Activated CD4-positive, alpha-beta T cell treated with anti-CD3 and anti-CD28 coated beads for 4 hours (primary cell): ENCODE results near the gene CSGALNACT2.
"Not testable (repeated sequence)": the region's sequence is repeated elsewhere in the genome, so short reads cannot be mapped to it uniquely, and the experiment has no call there.

Source experiments
- DNase-seq, 2 donors: peaks; one replicate each; pipeline ENCODE4 v3.0.0-alpha.2; 2020

CSGALNACT2 gene

DNA sequence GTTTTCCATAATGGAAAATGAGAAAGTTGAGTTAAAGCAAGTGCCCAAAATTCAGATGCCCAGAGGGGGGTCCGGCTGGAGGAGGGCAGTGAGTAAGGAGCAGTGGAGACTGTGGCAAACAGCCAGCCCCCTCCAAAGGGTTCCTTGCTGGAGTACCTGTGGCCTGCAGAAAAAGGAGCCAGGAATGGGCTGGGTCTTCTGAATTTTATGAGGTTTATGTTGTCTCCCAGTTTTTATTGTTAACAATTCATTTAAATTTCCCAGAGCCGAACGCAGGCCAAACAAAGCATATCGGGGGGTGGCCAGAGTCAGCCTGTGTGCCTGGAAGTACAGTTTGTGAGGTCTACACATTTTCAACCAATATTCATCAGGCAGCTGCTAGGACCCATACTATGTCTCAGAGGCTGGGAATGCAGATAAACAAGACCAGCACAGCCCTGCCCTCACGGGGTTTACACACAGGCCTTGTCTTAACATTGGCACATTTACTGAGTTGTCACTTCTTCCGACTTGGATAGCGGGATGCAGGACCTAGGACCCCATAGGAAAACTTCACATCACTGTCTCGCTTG is 12.9 kb upstream of the CSGALNACT2 start:
- DNase-seq = no peak

DNA sequence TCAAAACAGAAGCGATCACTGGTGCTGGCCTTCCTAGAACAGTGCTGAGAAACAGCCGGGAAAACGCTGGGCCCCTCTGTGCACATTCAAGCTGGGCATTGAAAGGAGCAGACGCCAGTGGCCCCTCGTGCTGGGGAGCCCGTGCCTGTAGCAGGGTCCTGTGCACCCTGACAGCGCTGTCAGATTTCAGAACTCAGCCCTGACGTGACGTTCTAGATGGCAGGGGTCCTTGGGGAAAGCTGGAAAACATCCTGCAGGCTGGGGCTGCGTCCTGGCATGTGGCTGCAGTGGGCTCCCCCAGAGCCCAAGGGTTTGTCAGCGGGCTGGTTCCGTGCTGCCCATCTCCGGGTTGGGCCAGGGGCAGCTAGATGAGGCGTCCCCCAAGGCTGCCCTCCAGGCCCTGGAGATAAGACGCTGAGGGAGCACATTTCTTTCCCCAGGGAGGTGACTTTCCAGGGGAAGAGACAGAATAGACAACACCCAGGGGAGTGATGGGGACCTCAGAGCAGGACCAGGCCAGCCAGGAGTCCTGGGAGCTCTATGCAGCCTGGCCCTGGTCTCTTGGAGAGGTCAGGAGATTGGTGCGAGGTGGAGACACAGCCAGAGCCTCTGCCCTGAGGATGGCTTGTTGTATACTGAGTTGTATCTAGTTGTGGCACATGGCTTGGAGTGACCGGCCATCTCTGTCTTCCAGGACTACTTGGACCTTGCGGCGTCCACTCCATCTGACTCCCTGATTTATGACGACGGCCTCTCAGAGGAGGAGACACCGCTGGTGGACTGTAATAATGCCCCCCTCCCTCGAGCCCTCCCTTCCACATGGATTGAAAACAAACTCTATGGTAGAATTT is 12.1 kb upstream of the CSGALNACT2 start:
- no peak for DNase-seq

DNA sequence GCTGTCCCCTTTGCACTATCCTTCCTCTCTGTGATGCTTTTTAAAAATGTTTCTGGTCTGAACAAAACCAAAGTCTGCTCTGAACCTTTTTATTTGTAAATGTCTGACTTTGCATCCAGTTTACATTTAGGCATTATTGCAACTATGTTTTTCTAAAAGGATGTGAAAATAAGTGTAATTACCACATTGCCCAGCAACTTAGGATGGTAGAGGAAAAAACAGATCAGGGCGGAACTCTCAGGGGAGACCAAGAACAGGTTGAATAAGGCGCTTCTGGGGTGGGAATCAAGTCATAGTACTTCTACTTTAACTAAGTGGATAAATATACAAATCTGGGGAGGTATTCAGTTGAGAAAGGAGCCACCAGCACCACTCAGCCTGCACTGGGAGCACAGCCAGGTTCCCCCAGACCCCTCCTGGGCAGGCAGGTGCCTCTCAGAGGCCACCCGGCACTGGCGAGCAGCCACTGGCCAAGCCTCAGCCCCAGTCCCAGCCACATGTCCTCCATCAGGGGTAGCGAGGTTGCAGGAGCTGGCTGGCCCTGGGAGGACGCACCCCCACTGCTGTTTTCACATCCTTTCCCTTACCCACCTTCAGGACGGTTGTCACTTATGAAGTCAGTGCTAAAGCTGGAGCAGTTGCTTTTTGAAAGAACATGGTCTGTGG is 11.4 kb upstream of the CSGALNACT2 start:
- no peak for DNase-seq

DNA sequence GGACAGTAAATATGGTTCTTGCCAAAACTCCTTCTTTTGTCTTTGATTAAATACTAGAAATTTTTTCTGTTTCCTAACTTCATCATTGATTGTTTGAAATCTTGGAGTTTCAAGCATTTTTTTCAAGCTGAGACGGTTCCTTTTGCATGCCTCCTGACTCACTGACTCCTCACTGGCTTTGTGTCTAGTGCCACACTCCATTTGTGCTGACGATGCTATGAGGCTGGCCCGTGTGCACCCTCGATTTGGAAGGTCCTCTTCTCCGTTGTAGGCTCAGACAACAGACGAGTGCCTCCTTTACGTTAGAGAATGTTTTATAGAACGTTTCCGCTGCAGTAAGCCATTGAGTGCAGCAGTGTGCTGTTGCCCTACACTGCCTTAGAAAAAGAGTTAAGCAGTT is 10.8 kb upstream of the CSGALNACT2 start:
- DNase-seq = no peak

DNA sequence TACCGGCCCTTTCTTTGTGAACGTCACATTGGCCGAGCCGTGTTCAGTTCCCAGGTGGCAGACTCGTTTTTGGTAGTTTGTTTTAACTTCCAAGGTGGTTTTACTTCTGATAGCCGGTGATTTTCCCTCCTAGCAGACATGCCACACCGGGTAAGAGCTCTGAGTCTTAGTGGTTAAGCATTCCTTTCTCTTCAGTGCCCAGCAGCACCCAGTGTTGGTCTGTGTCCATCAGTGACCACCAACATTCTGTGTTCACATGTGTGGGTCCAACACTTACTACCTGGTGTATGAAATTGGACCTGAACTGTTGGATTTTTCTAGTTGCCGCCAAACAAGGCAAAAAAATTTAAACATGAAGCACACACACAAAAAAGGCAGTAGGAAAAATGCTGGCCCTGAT is 9.9 kb upstream of the CSGALNACT2 start:
- DNase-seq = no peak

DNA sequence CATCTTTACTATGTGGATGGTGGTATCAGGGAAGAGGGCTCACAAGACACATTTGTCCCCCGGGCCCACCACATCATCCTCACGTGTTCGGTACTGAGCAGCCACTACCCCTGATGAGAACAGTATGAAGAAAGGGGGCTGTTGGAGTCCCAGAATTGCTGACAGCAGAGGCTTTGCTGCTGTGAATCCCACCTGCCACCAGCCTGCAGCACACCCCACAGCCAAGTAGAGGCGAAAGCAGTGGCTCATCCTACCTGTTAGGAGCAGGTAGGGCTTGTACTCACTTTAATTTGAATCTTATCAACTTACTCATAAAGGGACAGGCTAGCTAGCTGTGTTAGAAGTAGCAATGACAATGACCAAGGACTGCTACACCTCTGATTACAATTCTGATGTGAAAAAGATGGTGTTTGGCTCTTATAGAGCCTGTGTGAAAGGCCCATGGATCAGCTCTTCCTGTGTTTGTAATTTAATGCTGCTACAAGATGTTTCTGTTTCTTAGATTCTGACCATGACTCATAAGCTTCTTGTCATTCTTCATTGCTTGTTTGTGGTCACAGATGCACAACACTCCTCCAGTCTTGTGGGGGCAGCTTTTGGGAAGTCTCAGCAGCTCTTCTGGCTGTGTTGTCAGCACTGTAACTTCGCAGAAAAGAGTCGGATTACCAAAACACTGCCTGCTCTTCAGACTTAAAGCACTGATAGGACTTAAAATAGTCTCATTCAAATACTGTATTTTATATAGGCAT is 9.1 kb upstream of the CSGALNACT2 start:
- no peak for DNase-seq

DNA sequence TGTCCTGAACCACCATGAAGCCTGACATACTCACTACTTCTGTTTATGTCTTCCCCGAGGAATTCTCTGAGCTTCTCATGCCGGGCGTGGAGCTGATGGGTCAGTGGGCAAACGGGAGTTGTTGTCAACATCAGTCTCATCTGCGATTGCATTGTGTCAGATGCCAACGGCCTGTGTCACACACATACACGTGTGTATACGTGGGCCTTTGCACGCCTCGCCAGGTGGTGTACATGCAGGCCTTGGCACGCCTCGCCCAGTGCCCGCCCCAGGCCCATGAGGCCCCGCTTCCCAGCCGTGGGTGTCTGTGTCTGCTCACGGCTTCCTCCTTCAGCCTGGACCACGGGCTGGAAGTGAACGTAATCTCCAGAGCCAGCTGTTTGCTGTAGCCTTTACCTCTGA is 7.5 kb upstream of the CSGALNACT2 start:
- no peak for DNase-seq

DNA sequence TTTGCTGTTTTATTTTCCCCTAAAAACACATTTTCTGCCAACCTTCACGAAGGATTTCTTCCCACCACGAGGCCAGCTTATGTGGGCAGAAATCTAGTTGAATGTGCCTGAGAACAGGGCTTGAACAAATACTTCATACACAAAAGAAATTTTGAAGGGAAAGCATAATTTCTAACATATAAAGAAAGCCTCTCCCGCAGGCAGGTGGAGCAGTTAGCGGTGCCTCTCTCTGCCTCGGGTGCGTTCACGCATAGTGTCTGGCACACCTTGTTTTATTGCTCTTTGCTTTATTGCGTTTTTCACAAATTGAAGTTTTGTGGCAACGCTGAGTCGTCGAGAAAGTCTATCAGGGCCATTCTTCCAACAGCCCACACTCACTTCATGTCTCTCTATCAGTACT is 7.0 kb upstream of the CSGALNACT2 start:
- no peak for DNase-seq

DNA sequence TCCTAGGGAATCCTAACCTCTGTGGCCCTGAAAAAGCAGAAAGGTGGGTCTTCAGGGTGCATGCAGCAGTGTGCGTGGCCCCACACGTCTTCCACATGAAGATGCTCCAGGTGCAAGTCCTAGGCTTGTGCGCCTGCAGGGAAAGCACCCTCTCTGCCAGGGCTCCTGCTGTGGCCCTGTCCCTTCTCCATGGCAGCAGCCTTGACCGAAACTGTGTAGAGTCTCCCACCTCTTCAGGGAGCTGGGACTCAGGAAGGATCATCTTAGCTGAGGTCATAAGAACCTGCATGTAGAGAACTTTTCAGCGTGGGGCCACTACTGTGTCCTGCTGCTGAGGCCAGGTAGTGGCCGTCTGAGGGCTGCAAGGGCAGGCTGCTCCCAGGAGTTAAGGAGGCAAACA is 6.3 kb upstream of the CSGALNACT2 start:
- no peak for DNase-seq

DNA sequence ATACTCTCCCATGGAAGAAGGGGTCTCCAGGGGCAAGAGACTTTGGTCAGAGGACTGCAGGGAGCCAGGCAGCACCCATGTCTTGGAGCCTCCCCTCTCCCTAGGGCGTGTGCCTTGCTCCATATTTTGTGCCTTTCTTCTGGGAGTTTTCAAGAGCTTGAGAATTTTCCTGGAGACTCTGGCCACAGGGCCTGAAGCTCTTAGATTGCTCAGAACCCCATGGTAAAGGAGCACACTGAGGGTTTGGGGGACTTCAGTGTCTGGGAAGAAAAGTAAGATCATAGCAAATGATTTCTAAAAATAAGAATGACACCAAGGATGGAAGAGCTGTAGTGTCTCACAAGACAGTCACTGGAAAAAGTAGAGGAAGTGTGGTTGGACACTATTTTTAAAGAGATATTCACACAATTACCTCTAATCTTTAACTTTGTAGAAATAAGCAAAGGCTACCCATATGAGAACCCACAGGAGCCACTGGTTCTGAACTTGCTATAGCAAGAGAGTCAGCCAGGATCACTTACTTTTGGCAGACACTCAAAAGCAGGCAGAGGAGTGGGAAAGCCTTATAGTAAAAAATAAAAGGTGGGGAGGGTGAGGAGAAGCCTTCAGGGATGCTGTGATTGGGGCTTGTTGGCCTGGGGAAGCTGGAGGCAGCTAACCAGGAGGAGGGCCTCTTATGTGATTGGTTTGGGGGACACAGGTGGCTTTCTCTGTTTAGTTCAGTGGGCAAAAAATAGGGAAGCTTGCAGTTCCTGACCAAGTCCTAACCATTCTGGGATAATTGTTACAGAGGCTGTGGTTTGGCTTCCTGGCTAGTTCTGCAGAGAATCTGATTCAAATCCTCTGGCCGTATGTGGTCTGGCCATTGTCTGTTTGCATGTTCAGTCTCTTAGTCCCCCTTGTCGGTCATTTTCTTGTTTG is 5.1 kb upstream of the CSGALNACT2 start:
- DNase-seq = no peak

DNA sequence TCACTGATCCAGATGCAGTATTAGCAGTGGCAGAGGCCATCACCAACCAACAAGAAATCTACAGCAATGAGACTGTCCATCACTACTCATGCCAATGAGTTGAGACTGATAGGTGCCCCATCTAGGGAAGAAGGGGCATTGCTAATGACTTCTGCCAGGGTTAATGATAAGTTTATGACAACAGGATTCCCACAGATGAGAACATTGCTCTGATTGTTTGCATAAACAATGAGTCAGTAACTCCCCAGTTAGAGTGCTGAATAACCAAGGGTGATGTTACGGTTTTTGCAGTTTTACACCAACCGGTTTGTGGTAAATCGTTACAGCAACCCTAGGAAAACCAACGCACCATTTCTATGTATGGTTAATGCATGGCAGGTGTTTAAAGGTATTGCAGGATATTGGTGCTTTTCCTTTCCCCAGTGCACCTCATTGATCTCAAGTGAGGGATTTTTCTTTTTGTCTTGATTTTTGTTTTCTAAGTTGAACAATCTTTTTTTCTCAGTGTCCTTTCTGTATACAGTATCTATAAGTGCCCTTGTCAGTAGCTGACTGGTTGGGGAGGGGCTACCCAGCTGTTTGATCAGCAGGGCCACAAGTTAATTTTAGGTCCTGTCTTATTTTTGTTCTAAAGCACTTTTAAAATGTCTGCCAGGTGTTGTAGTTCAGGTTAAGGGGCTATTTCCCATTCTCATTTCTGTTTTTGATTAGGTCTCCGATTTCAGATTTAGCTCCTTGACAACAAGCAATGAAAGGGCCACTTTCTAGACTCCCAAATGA is 3.9 kb upstream of the CSGALNACT2 start:
- no peak for DNase-seq

DNA sequence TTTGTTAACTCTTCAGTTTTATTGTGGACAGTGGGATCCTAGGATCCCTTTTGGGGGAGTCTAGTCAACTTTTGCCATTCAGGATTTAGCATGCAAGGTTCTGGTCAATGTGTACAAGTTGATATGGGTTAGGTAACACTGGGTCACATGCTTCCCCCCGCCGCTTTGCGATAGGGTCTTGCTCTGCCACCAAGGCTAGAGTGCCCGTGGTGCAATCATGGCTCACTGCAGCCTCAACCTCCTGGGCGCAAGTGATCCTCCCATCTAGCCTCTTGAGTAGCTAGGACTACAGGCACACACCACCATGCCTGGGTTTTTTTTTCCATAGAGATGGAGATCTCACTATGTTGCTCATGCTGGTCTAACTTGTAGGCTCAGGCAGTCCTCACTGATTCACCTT is 3.2 kb upstream of the CSGALNACT2 start:
- no peak for DNase-seq

DNA sequence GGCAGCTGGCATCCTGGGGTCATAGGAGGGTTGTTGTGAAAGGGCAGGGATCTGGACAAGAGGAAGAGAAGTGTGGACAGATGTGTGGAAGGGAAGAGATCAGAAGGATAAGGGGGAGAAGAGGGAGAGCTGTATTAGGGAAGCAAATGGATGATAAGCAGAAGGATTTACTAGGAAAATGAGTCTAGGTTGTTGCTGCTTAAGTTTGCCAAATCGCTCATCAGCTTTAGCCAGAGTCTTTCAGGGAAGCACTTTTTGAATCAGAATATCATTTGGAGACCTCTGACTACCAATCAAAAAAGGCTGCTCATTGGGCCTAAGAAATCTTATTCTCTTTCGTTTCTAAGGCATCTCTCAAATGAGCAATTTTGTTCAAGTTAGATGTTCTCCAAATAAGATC is 2.6 kb upstream of the CSGALNACT2 start:
- no peak for DNase-seq

DNA sequence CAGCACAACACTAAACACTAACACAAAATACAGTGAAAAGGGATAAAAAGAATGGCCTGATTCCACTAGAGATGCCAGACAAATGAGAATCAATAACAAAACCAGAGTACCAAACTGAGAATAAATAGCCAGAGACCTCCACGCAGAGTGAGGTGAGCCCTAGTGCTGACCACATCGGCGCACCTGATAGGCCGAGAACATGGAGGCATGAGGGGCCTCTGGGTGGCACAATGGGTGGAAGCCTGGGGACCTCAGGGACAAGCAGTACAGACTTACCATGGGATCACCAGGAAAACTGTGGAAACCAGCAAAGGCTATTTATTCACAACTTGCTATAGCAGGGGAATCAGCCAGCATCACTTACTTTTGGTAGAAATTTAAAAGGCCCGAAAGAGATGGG is 1.8 kb upstream of the CSGALNACT2 start:
- DNase-seq = no peak

DNA sequence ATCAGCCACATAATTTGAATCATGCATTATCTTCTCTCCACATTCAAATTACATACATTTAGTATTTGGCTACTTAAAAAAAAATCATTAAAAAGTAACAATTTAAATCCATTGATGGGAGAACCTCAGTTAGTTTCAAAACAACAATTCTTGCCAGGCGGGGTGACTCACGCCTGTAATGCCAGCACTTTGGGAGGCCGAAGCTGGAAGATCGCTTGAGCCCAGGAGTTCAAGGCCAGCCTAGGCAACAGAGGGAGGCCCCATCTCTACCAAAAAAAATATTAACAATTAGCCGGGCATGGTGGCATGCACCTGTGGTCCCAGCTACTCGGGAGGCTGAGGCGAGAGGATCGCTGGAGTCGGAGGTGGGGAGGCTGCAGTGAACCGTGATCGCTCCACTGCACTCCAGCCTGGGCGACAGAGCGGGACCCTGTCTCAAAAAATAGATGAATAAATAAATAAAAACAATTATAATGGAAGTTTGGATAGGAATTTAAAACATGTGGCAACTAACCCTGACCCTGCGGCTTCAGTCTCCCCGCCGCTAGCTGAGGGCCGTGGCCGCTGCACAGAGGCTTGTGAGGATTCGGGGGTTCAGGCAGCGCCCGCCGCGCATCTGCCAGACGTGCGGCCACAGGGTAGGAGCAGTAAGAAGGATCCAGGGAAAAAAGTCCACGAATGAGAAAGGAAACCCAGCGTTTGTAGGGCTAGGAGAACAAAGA is 1.1 kb upstream of the CSGALNACT2 start:
- no peak for DNase-seq

DNA sequence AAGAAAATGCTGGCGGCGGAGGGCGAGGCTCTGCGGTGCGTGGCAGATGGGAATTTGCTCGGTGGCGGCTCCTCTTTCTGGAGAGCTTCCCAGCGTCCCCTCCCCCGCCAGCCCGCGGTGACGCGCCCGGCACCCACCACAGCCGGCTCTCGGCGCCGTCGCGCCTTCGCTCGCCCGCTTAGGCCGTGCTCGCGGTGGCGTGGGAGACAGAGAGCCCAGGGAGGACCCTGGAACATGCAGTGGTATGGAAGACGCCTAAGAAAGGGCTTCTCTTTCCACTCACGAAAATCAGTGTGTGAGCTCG is 576 bp upstream of the CSGALNACT2 start:
- DNase-seq = peak; percentile 25 to 39

DNA sequence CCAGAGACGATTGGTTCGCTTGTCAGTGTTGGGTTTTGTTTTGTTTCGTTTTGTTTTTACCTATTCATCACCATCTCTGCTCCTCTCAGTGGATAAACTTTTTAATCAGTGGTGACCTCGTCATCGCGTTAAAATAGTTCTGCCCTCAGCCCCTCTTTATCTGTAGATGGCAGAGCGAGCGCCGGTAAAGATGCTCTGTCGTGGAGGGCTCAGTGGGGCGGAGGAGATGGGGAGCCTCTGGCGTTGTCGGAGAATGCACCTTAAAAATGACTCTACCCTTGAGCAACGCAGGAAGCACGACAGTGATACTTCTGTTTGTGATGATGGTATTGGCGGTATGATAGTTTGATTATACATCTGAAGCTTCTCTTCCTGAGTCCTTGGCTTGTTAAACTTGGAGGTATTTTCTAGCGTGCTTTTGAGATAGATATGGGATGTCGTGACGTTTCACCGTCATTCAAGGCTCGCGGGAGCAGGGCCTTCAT is 554 bp downstream of the CSGALNACT2 start:
- DNase-seq = peak; percentile 57 to 58

DNA sequence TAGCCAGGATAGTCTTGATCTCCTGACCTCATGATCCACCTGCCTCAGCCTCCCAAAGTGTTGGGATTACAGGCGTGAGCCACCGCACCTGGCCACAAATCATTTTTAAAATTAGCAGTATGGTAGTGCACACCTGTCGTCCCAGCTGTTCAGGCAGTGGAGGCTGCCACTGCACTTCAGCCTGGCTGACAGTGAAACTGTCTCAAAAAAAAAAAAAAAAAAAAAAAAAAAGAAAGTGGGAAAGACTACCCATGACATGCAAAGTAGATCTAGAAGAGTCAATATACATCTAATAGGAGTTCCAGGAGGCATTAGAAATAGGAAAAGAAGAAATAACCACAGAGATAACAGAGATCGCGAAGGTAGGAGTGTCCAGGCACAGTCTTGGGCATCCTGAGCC is 3.2 kb downstream of the CSGALNACT2 start:
- DNase-seq = no peak

DNA sequence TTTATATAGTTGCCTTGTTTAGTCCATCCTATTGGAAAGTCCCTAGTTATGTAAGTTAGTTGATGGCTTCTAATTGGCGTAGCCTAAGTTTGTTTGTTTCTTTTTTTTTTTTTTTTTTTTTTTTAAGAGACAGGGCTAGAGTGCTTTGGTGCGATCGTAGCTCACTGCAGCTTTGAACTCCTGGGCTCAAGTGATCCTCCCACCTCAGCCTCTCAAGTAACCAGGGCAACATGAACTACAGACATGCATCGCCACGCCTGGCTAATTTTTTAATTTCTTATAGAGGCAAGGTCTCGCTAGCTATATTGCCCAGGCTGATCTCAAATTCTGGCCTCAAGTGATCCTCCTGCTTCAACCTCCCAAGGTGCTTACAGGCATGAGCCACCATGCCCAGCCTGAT is 7.1 kb downstream of the CSGALNACT2 start:
- DNase-seq = no peak

DNA sequence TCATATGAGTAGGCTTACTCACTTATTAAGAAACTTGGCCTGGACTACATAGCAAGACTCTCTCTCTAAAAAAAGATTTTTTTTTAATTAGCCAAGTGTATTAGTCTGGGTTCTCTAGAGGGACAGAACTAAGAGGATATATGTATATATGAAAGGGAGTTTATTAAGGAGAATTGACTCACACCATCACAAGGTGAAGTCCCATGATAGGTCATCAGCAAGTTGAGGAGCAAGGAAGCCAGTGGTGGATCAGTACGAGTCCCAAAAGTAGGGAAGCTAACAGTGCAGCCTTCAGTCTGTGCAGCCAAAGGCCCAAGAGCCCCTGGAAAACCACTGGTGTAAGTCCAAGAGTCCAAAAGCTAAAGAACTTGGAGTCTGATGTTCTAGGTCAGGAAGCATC is 7.7 kb downstream of the CSGALNACT2 start:
- not testable (repeated sequence) for DNase-seq

DNA sequence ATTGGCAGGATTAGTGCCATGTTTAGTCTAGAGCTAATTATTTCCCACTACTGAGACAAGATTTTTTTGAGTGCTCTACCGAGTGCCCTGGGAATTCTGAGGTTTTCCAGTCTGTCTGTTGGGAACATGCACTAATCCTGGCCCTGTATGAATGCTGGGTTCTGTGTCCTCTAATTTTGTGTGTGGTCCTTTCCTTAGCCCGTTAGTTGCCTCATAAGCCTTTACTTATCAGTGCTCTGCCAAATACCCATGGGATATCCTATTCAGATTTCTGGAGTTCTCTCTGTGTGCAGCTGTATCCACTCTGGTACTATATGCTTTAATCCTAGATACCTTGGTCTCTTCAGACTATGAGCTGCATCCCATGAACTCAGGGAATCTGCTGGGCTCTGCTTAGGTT is 13.1 kb downstream of the CSGALNACT2 start:
- no peak for DNase-seq
